ENCODE results near the gene MRPL20.
A peak's percentile ranks its signal among the peaks of the same experiment; 100 is the strongest.

The MRPL20 gene

GRCh38 chr1:1433804-1434130, 26.7 kb upstream of the MRPL20 start:
- Histone ChIP-seq H3K27me3 (ENCODE audit: insufficient read depth, low read length) (no peaks in the 10 kb centered on the region), H3K79me2 (ENCODE audit: control insufficient read depth, insufficient read depth, low read length, poor library complexity) (peaks cover 35% of the 10 kb centered on the region), H3K9me3 (ENCODE audit: insufficient read depth, low read depth, low read length) (peaks cover 2% of the 10 kb centered on the region), H3K4ac (ENCODE audit: low read depth, low read length) (peak overlapping the region; percentile 82), H3K4me2 (ENCODE audit: low read length) (peak overlapping the region; percentile 27), H3K9ac (ENCODE audit: low read length) (peak overlapping the region; percentile 6), H2BK12ac (ENCODE audit: low read length) (peak overlapping the region; percentile 97), H3K79me1 (ENCODE audit: low read length) (peaks cover 58% of the 10 kb centered on the region), H2AFZ (ENCODE audit: insufficient read depth, low read length, poor library complexity) (peak overlapping the region; percentile 5), H2AK5ac (ENCODE audit: low read length) (peak overlapping the region; percentile 98), H4K91ac (ENCODE audit: low read depth, low read length) (peak overlapping the region; percentile 99), H3K27ac (ENCODE audit: low read depth, low read length) (peak overlapping the region; percentile 99), H3K14ac (ENCODE audit: low read length) (peak overlapping the region; percentile 97), H3K18ac (ENCODE audit: low read length) (peak overlapping the region; percentile 99), H4K8ac (ENCODE audit: low read depth, low read length) (peak overlapping the region; percentile 42), H2BK120ac (ENCODE audit: insufficient read depth, low read length, poor library complexity) (peak overlapping the region; percentile 98), H3K4me1 (ENCODE audit: control insufficient read depth in 1 of 2, insufficient read depth in 2 of 2, low read length in 2 of 2) (peaks cover 73 to 80% of the 10 kb centered on the region in 2 experiments), H3K36me3 (ENCODE audit: control insufficient read depth in 1 of 2, insufficient read depth in 2 of 2, low read length in 2 of 2) (peaks cover 6% of the 10 kb centered on the region in 2 experiments), H2BK5ac (ENCODE audit: low read depth, low read length, poor library complexity) (peak overlapping the region; percentile 98), H4K12ac (ENCODE audit: low read depth, low read length) (peak overlapping the region; percentile 71), H3K4me3 (ENCODE audit: low read depth, low read length) (no peak overlapping the region), H3K23ac (ENCODE audit: low read length) (no peak overlapping the region)
- DNase-seq: peak; percentile 75 to 81
- no CpG with 5 or more reads among the region's 12 CpGs for WGBS (ENCODE audit: extremely low coverage, insufficient coverage, insufficient read length)

- no CpG with 5 or more reads among the region's 34 CpGs for WGBS (ENCODE audit: extremely low coverage, insufficient coverage, insufficient read length)
- Histone ChIP-seq H4K12ac (ENCODE audit: low read depth, low read length) (peak overlapping the region; percentile 71), H4K91ac (ENCODE audit: low read depth, low read length) (peak overlapping the region; percentile 99), H3K4me2 (ENCODE audit: low read length) (peak overlapping the region; percentile 38), H3K18ac (ENCODE audit: low read length) (peak overlapping the region; percentile 99), H3K27ac (ENCODE audit: low read depth, low read length) (peak overlapping the region; percentile 99), H2AK5ac (ENCODE audit: low read length) (peak overlapping the region; percentile 98), H2AFZ (ENCODE audit: insufficient read depth, low read length, poor library complexity) (peak overlapping the region; percentile 46), H3K23ac (ENCODE audit: low read length) (no peak overlapping the region), H3K4me1 (ENCODE audit: control insufficient read depth in 1 of 2, insufficient read depth in 2 of 2, low read length in 2 of 2) (peaks cover 73 to 76% of the 10 kb centered on the region in 2 experiments), H3K4me3 (ENCODE audit: low read depth, low read length) (no peak overlapping the region), H2BK12ac (ENCODE audit: low read length) (peak overlapping the region; percentile 97), H3K36me3 (ENCODE audit: control insufficient read depth in 1 of 2, insufficient read depth in 2 of 2, low read length in 2 of 2) (peaks cover 2 to 3% of the 10 kb centered on the region in 2 experiments), H3K79me2 (ENCODE audit: control insufficient read depth, insufficient read depth, low read length, poor library complexity) (peaks cover 35% of the 10 kb centered on the region), H3K9me3 (ENCODE audit: insufficient read depth, low read depth, low read length) (peaks cover 2% of the 10 kb centered on the region), H2BK5ac (ENCODE audit: low read depth, low read length, poor library complexity) (peak overlapping the region; percentile 98), H4K8ac (ENCODE audit: low read depth, low read length) (peak overlapping the region; percentile 93), H3K79me1 (ENCODE audit: low read length) (peaks cover 59% of the 10 kb centered on the region), H2BK120ac (ENCODE audit: insufficient read depth, low read length, poor library complexity) (peak overlapping the region; percentile 98), H3K9ac (ENCODE audit: low read length) (peak overlapping the region; percentile 1), H3K27me3 (ENCODE audit: insufficient read depth, low read length) (no peaks in the 10 kb centered on the region), H3K14ac (ENCODE audit: low read length) (peak overlapping the region; percentile 97), H3K4ac (ENCODE audit: low read depth, low read length) (peak overlapping the region; percentile 83)
- DNase-seq: peak; percentile 96 to 97
Observed at GRCh38 chr1:1432951-1433803, 26.1 kb upstream of the MRPL20 start.

- Histone ChIP-seq H3K9me3 (ENCODE audit: insufficient read depth, low read depth, low read length) (peaks cover 2% of the 10 kb centered on the region), H3K18ac (ENCODE audit: low read length) (peak overlapping the region; percentile 81), H3K9ac (ENCODE audit: low read length) (no peak overlapping the region), H3K79me2 (ENCODE audit: control insufficient read depth, insufficient read depth, low read length, poor library complexity) (peaks cover 35% of the 10 kb centered on the region), H3K27me3 (ENCODE audit: insufficient read depth, low read length) (no peaks in the 10 kb centered on the region), H4K12ac (ENCODE audit: low read depth, low read length) (peak overlapping the region; percentile 65), H3K4me3 (ENCODE audit: low read depth, low read length) (no peak overlapping the region), H3K23ac (ENCODE audit: low read length) (no peak overlapping the region), H3K14ac (ENCODE audit: low read length) (peak overlapping the region; percentile 93), H2BK12ac (ENCODE audit: low read length) (peak overlapping the region; percentile 80), H4K91ac (ENCODE audit: low read depth, low read length) (peak overlapping the region; percentile 99), H2AFZ (ENCODE audit: insufficient read depth, low read length, poor library complexity) (peak overlapping the region; percentile 46), H3K79me1 (ENCODE audit: low read length) (peaks cover 62% of the 10 kb centered on the region), H4K8ac (ENCODE audit: low read depth, low read length) (peak overlapping the region; percentile 93), H2BK120ac (ENCODE audit: insufficient read depth, low read length, poor library complexity) (peak overlapping the region; percentile 96), H2BK5ac (ENCODE audit: low read depth, low read length, poor library complexity) (peak overlapping the region; percentile 97), H3K36me3 (ENCODE audit: control insufficient read depth in 1 of 2, insufficient read depth in 2 of 2, low read length in 2 of 2) (peaks cover under 1 to 1% of the 10 kb centered on the region in 2 experiments), H3K4ac (ENCODE audit: low read depth, low read length) (peak overlapping the region; percentile 83), H3K27ac (ENCODE audit: low read depth, low read length) (peak overlapping the region; percentile 99), H3K4me1 (ENCODE audit: control insufficient read depth in 1 of 2, insufficient read depth in 2 of 2, low read length in 2 of 2) (peaks cover 68% of the 10 kb centered on the region in 2 experiments), H2AK5ac (ENCODE audit: low read length) (peak overlapping the region; percentile 87), H3K4me2 (ENCODE audit: low read length) (peak overlapping the region; percentile 9)
- whole genome bisulfite sequencing (ENCODE audit: extremely low coverage, insufficient coverage, insufficient read length): no CpG with 5 or more reads among the region's 28 CpGs
- DNase-seq: no peak
Observed at GRCh38 chr1:1432274-1432950, 25.3 kb upstream of the MRPL20 start.

- Histone ChIP-seq H3K4me2 (ENCODE audit: low read length) (peak overlapping the region; percentile 9), H2BK120ac (ENCODE audit: insufficient read depth, low read length, poor library complexity) (peak overlapping the region; percentile 99), H3K4ac (ENCODE audit: low read depth, low read length) (peak overlapping the region; percentile 95), H3K79me2 (ENCODE audit: control insufficient read depth, insufficient read depth, low read length, poor library complexity) (peaks cover 35% of the 10 kb centered on the region), H3K36me3 (ENCODE audit: control insufficient read depth in 1 of 2, insufficient read depth in 2 of 2, low read length in 2 of 2) (no peaks in the 10 kb centered on the region), H2BK12ac (ENCODE audit: low read length) (peak overlapping the region; percentile 98), H3K4me3 (ENCODE audit: low read depth, low read length) (no peak overlapping the region), H3K9me3 (ENCODE audit: insufficient read depth, low read depth, low read length) (peaks cover 2% of the 10 kb centered on the region), H3K18ac (ENCODE audit: low read length) (peak overlapping the region; percentile 93), H3K14ac (ENCODE audit: low read length) (peak overlapping the region; percentile 98), H3K27me3 (ENCODE audit: insufficient read depth, low read length) (no peaks in the 10 kb centered on the region), H2BK5ac (ENCODE audit: low read depth, low read length, poor library complexity) (peak overlapping the region; percentile 97), H4K8ac (ENCODE audit: low read depth, low read length) (peak overlapping the region; percentile 93), H3K23ac (ENCODE audit: low read length) (no peak overlapping the region), H3K27ac (ENCODE audit: low read depth, low read length) (peak overlapping the region; percentile 99), H3K4me1 (ENCODE audit: control insufficient read depth in 1 of 2, insufficient read depth in 2 of 2, low read length in 2 of 2) (peaks cover 63 to 66% of the 10 kb centered on the region in 2 experiments), H2AK5ac (ENCODE audit: low read length) (peak overlapping the region; percentile 100), H3K9ac (ENCODE audit: low read length) (no peak overlapping the region), H4K91ac (ENCODE audit: low read depth, low read length) (peak overlapping the region; percentile 99), H3K79me1 (ENCODE audit: low read length) (peaks cover 62% of the 10 kb centered on the region), H2AFZ (ENCODE audit: insufficient read depth, low read length, poor library complexity) (peak overlapping the region; percentile 50), H4K12ac (ENCODE audit: low read depth, low read length) (peak overlapping the region; percentile 91)
- DNase-seq: peak; percentile 95 to 96
- WGBS (ENCODE audit: extremely low coverage, insufficient coverage, insufficient read length): no CpG with 5 or more reads among the region's 5 CpGs
Observed at GRCh38 chr1:1431845-1432273, 24.8 kb upstream of the MRPL20 start.

Measured in trophoblast cell (in vitro differentiated cells and primary cell).